H9 (cell line): ENCODE results near the gene POC1B. TPM values are rescaled to one million over a fixed set of nuclear protein-coding genes. Genes with fewer than 3 reads are reported as not detected.

Experiments
- DNase-seq: peaks from one replicate; pipeline ENCODE4 v3.0.0-alpha.2; 2017
- H2AFZ ChIP-seq: one replicate; pipeline ENCODE4 v1.6.1; 2013; ENCODE audit warnings: mild to moderate bottlenecking, low read length, control low read depth, moderate library complexity
- H2AK5ac ChIP-seq: 2 replicates; pipeline ENCODE4 v1.6.1; 2013; ENCODE audit warnings: low read length, control low read depth, mixed read lengths; ENCODE audit not compliant: insufficient read length
- H2BK120ac ChIP-seq: one replicate; pipeline ENCODE4 v1.6.1; 2013; ENCODE audit warnings: low read depth, mild to moderate bottlenecking, low read length, control low read depth, inconsistent platforms; ENCODE audit not compliant: poor library complexity, severe bottlenecking
- H2BK12ac ChIP-seq: 2 replicates; pipeline ENCODE4 v1.6.1; 2013; ENCODE audit warnings: low read length, control low read depth, mixed read lengths, low read depth; ENCODE audit not compliant: insufficient read length
- H2BK15ac ChIP-seq: 2 replicates; pipeline ENCODE4 v1.6.1; 2013; ENCODE audit warnings: low read depth, low read length, control low read depth
- H2BK20ac ChIP-seq: one replicate; pipeline ENCODE4 v1.6.1; 2013; ENCODE audit warnings: low read depth, mild to moderate bottlenecking, low read length, control low read depth, inconsistent platforms; ENCODE audit not compliant: poor library complexity, severe bottlenecking
- H2BK5ac ChIP-seq: 2 replicates; pipeline ENCODE4 v1.6.1; 2013; ENCODE audit warnings: low read length, control low read depth, mixed read lengths; ENCODE audit not compliant: insufficient read length
- H3K14ac ChIP-seq: 2 replicates; pipeline ENCODE4 v1.6.1; 2013; ENCODE audit warnings: low read length, control low read depth; ENCODE audit not compliant: insufficient read depth
- H3K18ac ChIP-seq: 2 replicates; pipeline ENCODE4 v1.6.1; 2013; ENCODE audit warnings: low read depth, mild to moderate bottlenecking, mixed read lengths, low read length, control low read depth; ENCODE audit not compliant: insufficient read length
- H3K23ac ChIP-seq: 2 replicates; pipeline ENCODE4 v1.6.1; 2013; ENCODE audit warnings: low read length, control low read depth, mixed read lengths, low read depth; ENCODE audit not compliant: insufficient read length
- H3K23me2 ChIP-seq: 2 replicates; pipeline ENCODE4 v1.6.1; 2013; ENCODE audit warnings: low read depth, mild to moderate bottlenecking, mixed read lengths, low read length, control low read depth; ENCODE audit not compliant: insufficient read length, poor library complexity, severe bottlenecking
- H3K27ac ChIP-seq: 2 replicates; pipeline ENCODE4 v1.5.1; 2013; ENCODE audit warnings: low read length, control low read depth, mixed read lengths, low read depth; ENCODE audit not compliant: insufficient read length
- H3K27me3 ChIP-seq: 2 replicates; pipeline ENCODE4 v1.6.1; 2013; ENCODE audit warnings: low read length, control low read depth, inconsistent platforms; ENCODE audit not compliant: insufficient read depth
- H3K4ac ChIP-seq: 2 replicates; pipeline ENCODE4 v1.6.1; 2013; ENCODE audit warnings: low read depth, mild to moderate bottlenecking, control low read depth, inconsistent platforms, low read length, moderate library complexity
- H3K4me1 ChIP-seq: 2 replicates; pipeline ENCODE4 v1.6.1; 2013; ENCODE audit warnings: low read length, control low read depth, inconsistent platforms; ENCODE audit not compliant: insufficient read depth
- H3K4me2 ChIP-seq: 2 replicates; pipeline ENCODE4 v1.6.1; 2013; ENCODE audit warnings: low read length, control low read depth, mixed read lengths; ENCODE audit not compliant: insufficient read length, insufficient read depth
- H3K56ac ChIP-seq: 2 replicates; pipeline ENCODE4 v1.6.1; 2013; ENCODE audit warnings: low read depth, mild to moderate bottlenecking, mixed read lengths, low read length, control low read depth; ENCODE audit not compliant: insufficient read length
- H3K79me1 ChIP-seq: 2 replicates; pipeline ENCODE4 v1.6.1; 2013; ENCODE audit warnings: low read depth, mild to moderate bottlenecking, moderate library complexity, low read length, control low read depth, inconsistent platforms; ENCODE audit not compliant: insufficient read depth, poor library complexity, severe bottlenecking
- H3K79me2 ChIP-seq: 2 replicates; pipeline ENCODE4 v1.6.1; 2013; ENCODE audit warnings: low read length, control low read depth, inconsistent platforms; ENCODE audit not compliant: insufficient read depth
- H3K9ac ChIP-seq: 2 replicates; pipeline ENCODE4 v1.6.1; 2013; ENCODE audit warnings: low read length, control low read depth, mixed read lengths; ENCODE audit not compliant: insufficient read length; ENCODE audit errors: extremely low read depth
- H3K9me3 ChIP-seq: one replicate; pipeline ENCODE4 v1.6.1; 2013; ENCODE audit warnings: low read depth, low read length, inconsistent platforms; ENCODE audit not compliant: control insufficient read depth
- H3T11ph ChIP-seq: one replicate; pipeline ENCODE4 v1.6.1; 2013; ENCODE audit warnings: mild to moderate bottlenecking, low read length, control low read depth, inconsistent platforms
- H4K20me1 ChIP-seq: one replicate; pipeline ENCODE4 v1.6.1; 2013; ENCODE audit not compliant: control insufficient read depth, insufficient read length, insufficient read depth
- H4K5ac ChIP-seq: 2 replicates; pipeline ENCODE4 v1.6.1; 2013; ENCODE audit warnings: low read depth, mild to moderate bottlenecking, mixed read lengths, low read length, control low read depth; ENCODE audit not compliant: insufficient read length
- H4K8ac ChIP-seq: replicated peaks from 2 replicates; pipeline ENCODE4 v1.6.1; 2013; ENCODE audit warnings: low read length, control low read depth, mixed read lengths, low read depth; ENCODE audit not compliant: insufficient read length
- H4K91ac ChIP-seq: 2 replicates; pipeline ENCODE4 v1.6.1; 2013; ENCODE audit warnings: low read depth, mild to moderate bottlenecking, moderate library complexity, mixed read lengths, low read length, control low read depth; ENCODE audit not compliant: insufficient read length
- H3K27ac Mint-ChIP-seq, 3 experiments: 2 replicates in 2 of 3; 3 replicates in 1 of 3; pipeline ENCODE4 v1.8.0; 2020 to 2021; ENCODE audit warnings: mixed read lengths in 3 of 3, mild to moderate bottlenecking in 1 of 3, moderate library complexity in 1 of 3
- H3K27me3 Mint-ChIP-seq: 2 replicates; pipeline ENCODE4 v1.8.0; 2021; ENCODE audit warnings: low read depth, mild to moderate bottlenecking, moderate library complexity, mixed read lengths
- H3K36me3 Mint-ChIP-seq, 3 experiments: 2 replicates in 2 of 3; 3 replicates in 1 of 3; pipeline ENCODE4 v1.8.0; 2020 to 2021; ENCODE audit warnings: low read depth in 3 of 3, mixed read lengths in 3 of 3; ENCODE audit not compliant: insufficient read depth in 1 of 3
- H3K4me1 Mint-ChIP-seq, 2 experiments: 2 replicates each; pipeline ENCODE4 v1.8.0; 2020; ENCODE audit warnings: mixed read lengths in 2 of 2
- H3K4me3 Mint-ChIP-seq, 2 experiments: 2 replicates in 1 of 2; 3 replicates in 1 of 2; pipeline ENCODE4 v1.8.0; 2020 to 2021; ENCODE audit warnings: mild to moderate bottlenecking in 2 of 2, mixed read lengths in 2 of 2, moderate library complexity in 1 of 2
- H3K9me3 Mint-ChIP-seq, 2 experiments: 2 replicates in 1 of 2; 3 replicates in 1 of 2; pipeline ENCODE4 v1.8.0; 2020; ENCODE audit warnings: mild to moderate bottlenecking in 2 of 2, mixed read lengths in 2 of 2, moderate library complexity in 1 of 2
- CTCF ChIP-seq: fragments of 200-600 bp; sonication (generic); conservative IDR thresholded peaks from 3 replicates; pipeline ENCODE4 v1.8.0; 2021; ENCODE audit warnings: antibody characterized with exemption, mild to moderate bottlenecking
- WGBS: extraction: QIAGEN DNeasy Blood & Tissue Kit; methylation state at CpG from one replicate; pipeline ENCODE4 v1.1.7; 2013; ENCODE audit warnings: missing lambda C conversion rate, low lambda C conversion rate, mixed read lengths; ENCODE audit not compliant: insufficient read length; ENCODE audit errors: extremely low coverage; 5-methylcytosine and 5-hydroxymethylcytosine counted together
- total RNA-seq: library from RNA; stranded (reverse); gene quantifications from 2 replicates; pipeline ENCODE4 v1.2.1, GENCODE V29; 2021

Gene POC1B
- total RNA-seq, 1 experiment from 2014 or later, result 12.5 TPM

DNA sequence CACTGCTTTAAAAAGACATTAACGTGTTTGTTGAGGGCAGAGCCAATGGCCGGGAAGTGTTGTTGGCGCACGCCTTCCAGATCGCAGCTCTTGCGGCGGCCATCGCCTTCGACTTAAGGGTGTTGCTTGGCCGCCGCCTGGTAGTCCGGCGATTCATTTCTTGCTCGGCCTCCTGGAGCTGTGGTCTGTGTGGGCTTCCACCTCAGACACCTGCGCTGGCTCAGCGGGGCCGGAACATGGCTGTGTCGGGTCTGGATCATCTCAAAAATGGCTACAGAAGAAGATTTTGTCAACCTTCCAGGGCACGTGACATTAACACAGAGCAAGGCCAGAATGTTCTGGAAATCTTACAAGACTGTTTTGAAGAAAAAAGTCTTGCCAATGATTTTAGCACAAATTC lies 26.0 kb downstream of the POC1B start:
- Histone ChIP-seq H3T11ph (no peak overlapping the region), H3K56ac (no peak overlapping the region), H3K23me2 (no peaks in the 10 kb centered on the region), H2BK20ac (no peak overlapping the region), H3K4me2 (no peak overlapping the region), H2BK5ac (no peak overlapping the region), H3K79me1 (no peaks in the 10 kb centered on the region), H4K91ac (no peak overlapping the region), H2AFZ (no peak overlapping the region), H2BK120ac (no peak overlapping the region), H3K4ac (no peak overlapping the region), H3K79me2 (no peaks in the 10 kb centered on the region), H3K23ac (no peak overlapping the region), H3K27ac (no peak overlapping the region), H3K27me3 (no peaks in the 10 kb centered on the region), H4K5ac (no peak overlapping the region), H3K14ac (no peak overlapping the region), H2BK15ac (no peak overlapping the region), H4K20me1 (no peaks in the 10 kb centered on the region), H3K9ac (no peak overlapping the region), H2BK12ac (no peak overlapping the region), H3K18ac (no peak overlapping the region), H4K8ac (no peak overlapping the region), H3K9me3 (no peaks in the 10 kb centered on the region), H2AK5ac (no peak overlapping the region), H3K4me1 (no peaks in the 10 kb centered on the region)
- H3K27me3 Mint-ChIP-seq, result no peaks in the 10 kb centered on the region
- H3K9me3 Mint-ChIP-seq, result peaks cover 3 to 4% of the 10 kb centered on the region in 2 experiments; a peak in 2 of 5 replicates
- peak overlapping the region in 1 of 3 experiments; percentile 28; a peak in 2 of 7 replicates for H3K27ac Mint-ChIP-seq
- peaks cover 6 to 8% of the 10 kb centered on the region in 2 experiments; a peak in 3 of 4 replicates for H3K4me1 Mint-ChIP-seq
- WGBS, result no CpG with 5 or more reads among the region's 19 CpGs
- H3K4me3 Mint-ChIP-seq, result no peak overlapping the region
- no peak for DNase-seq
- TF ChIP-seq CTCF, result no peak
- peaks cover 3 to 9% (median 3%) of the 10 kb centered on the region in 3 experiments; a peak in 5 of 7 replicates for H3K36me3 Mint-ChIP-seq
